MCF 10A (cell line): ENCODE measurements around the gene MAPKAPK5. TPM values are rescaled to one million over a fixed set of nuclear protein-coding genes. Genes with fewer than 3 reads are reported as not detected.
"Not testable (repeated sequence)": the region's sequence is repeated elsewhere in the genome, so short reads cannot be mapped to it uniquely, and the experiment has no call there.

Source experiments
- BruUV-seq: library from RNA; stranded (reverse); fragments of 400-500 nt; replicated peaks from 2 replicates; lab custom pipeline; 2021; lab: Mats Ljungman, UMichigan
- CTCF ChIA-PET: fragments of 300-600 bp; sonication (Branson Sonifier 250); formaldehyde crosslinking; extraction: SDS; loops from one replicate; lab custom pipeline; 2021; ENCODE audit warnings: antibody characterized with exemption, inconsistent platforms; lab: Yijun Ruan, JAX
- POLR2A ChIA-PET: fragments of 300-600, 350-650 bp; sonication (Branson Sonifier 250); formaldehyde crosslinking; extraction: SDS; loops from one replicate; lab custom pipeline; 2020; ENCODE audit warnings: antibody characterized with exemption, inconsistent platforms; lab: Yijun Ruan, JAX
- DNase-seq: peaks from one replicate; pipeline ENCODE4 v3.0.0-alpha.2; 2018; ENCODE audit not compliant: unreplicated experiment
- H3K27ac Mint-ChIP-seq: one replicate; pipeline ENCODE4 v1.8.0; 2022; ENCODE audit warnings: mild to moderate bottlenecking, low read depth, mixed read lengths; ENCODE audit not compliant: unreplicated experiment
- H3K27me3 Mint-ChIP-seq: one replicate; pipeline ENCODE4 v1.8.0; 2022; ENCODE audit warnings: mixed read lengths; ENCODE audit not compliant: insufficient read depth, unreplicated experiment
- H3K36me3 Mint-ChIP-seq: one replicate; pipeline ENCODE4 v1.8.0; 2022; ENCODE audit warnings: mild to moderate bottlenecking, moderate library complexity, mixed read lengths; ENCODE audit not compliant: insufficient read depth, unreplicated experiment
- H3K4me1 Mint-ChIP-seq: one replicate; pipeline ENCODE4 v1.8.0; 2022; ENCODE audit warnings: mixed read lengths; ENCODE audit not compliant: insufficient read depth, unreplicated experiment
- H3K4me3 Mint-ChIP-seq: one replicate; pipeline ENCODE4 v1.8.0; 2022; ENCODE audit warnings: mild to moderate bottlenecking, moderate library complexity, mixed read lengths; ENCODE audit not compliant: unreplicated experiment
- H3K9me3 Mint-ChIP-seq: one replicate; pipeline ENCODE4 v1.8.0; 2022; ENCODE audit warnings: mixed read lengths; ENCODE audit not compliant: unreplicated experiment
- CTCF ChIP-seq: fragments of 200-600 bp; IDR thresholded peaks from one replicate; pipeline ENCODE4 v1.8.0; 2022; ENCODE audit warnings: antibody characterized with exemption, mild to moderate bottlenecking; ENCODE audit not compliant: unreplicated experiment
- intact Hi-C: fragments of 100-400 bp; cut with micrococcal nuclease; formaldehyde crosslinking; loops from 2 replicates; pipeline ENCODE4 v1.14.1; 2022
- total RNA-seq: library from RNA; stranded (reverse); gene quantifications from 2 replicates; pipeline ENCODE4 v1.2.3, GENCODE V29; 2022

MAPKAPK5 gene
- total RNA-seq, 1 experiment from 2014 or later: 51.3 TPM

GRCh38 chr12:111806304-111806703, 35.7 kb upstream of the MAPKAPK5 start:
- no peaks in the 10 kb centered on the region for H3K4me1 Mint-ChIP-seq
- peaks cover 4% of the 10 kb centered on the region for H3K36me3 Mint-ChIP-seq
- H3K27me3 Mint-ChIP-seq: peaks cover 10% of the 10 kb centered on the region
- no peak overlapping the region for H3K27ac Mint-ChIP-seq
- CTCF ChIA-PET: interaction anchor here (0.6 to 0.7 kb wide), 2 partner anchors 9 to 115 kb away, joined by 3 read pairs; no protein-coding TSS in a partner anchor
- H3K9me3 Mint-ChIP-seq: no peaks in the 10 kb centered on the region
- POLR2A ChIA-PET: interaction anchor here (0.6 kb wide), 1 partner anchor 260 kb away, joined by 3 read pairs; no protein-coding TSS in a partner anchor
- TF ChIP-seq CTCF: no peak
- no peak for DNase-seq
- H3K4me3 Mint-ChIP-seq: no peak overlapping the region
- intact Hi-C loops: no loop called here
- BruUV-seq: no TSS peak

DNA sequence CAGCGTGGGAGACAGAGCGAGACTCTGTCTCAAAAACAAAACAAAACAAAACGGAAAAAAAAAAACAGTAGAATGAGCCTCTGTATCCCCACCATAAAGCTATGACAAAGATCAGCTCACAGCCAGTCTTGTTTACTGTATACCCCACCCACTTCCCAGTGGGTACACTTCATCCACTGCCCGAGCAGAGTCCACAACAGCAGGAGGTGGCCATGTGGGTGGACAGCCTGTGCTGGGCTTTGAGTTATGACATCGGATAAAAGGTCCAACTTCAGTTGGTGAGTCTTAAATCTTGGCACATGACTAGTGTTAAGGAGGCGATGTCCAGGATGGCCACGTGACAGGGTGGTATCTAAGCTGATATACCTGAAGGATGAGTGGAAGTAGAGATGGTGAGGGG, 34.8 kb upstream of the MAPKAPK5 start:
- ChIA-PET POLR2A (no interaction called here), CTCF (no interaction called here)
- Mint-ChIP-seq H3K36me3 (peaks cover 4% of the 10 kb centered on the region), H3K9me3 (no peaks in the 10 kb centered on the region), H3K4me3 (no peak overlapping the region), H3K4me1 (no peaks in the 10 kb centered on the region), H3K27ac (no peak overlapping the region), H3K27me3 (peaks cover 10% of the 10 kb centered on the region)
- no peak for TF ChIP-seq CTCF
- intact Hi-C loops: no loop called here
- DNase-seq: no peak
- no TSS peak for BruUV-seq

DNA sequence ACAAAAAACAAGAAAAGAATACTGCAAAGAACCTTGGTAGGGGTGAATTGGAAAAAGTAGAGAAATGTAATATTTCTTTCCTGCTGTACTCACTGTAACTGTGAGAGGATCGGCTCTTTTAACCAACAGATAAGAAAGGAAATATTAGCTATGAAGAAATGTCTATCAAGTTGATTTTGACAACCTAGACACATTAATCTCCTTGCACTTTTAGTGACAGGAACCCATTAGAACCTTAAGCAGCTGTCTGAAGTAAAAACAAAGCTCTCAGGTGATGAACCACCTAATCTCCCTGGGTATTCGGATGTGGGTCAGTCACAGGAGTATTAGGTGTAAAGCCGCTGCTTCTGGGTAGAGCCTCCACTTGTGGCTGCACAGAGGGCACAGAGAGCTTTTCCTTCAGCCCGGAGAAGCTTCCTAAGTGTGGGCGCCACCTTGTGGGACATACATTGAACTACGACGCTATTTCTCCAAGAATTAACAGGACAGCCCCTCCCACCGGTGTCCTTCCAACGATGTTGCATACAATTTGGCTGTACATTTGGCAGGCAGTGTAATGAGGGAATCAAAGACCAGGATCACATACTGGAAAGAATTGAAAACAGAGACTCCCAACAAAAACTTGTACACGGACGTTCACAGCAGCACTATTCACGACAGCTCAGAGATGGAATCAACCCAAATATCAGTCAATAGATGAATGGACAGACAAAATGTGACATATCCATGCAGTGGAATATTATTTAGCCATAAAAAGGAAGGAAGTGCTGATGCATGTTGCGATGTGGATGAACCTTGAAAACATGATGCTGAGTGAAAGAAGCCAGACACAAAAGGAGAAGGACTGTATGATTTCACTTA, 28.9 kb upstream of the MAPKAPK5 start:
- TF ChIP-seq CTCF: peak; percentile 77
- intact Hi-C loops: loop anchor here (1.0 to 2.0 kb wide), 2 partner anchors 60 to 126 kb away; partner anchors contain the start of gene ACAD10
- H3K36me3 Mint-ChIP-seq: peaks cover 4% of the 10 kb centered on the region
- no TSS peak for BruUV-seq
- H3K27me3 Mint-ChIP-seq: no peaks in the 10 kb centered on the region
- CTCF ChIA-PET: interaction anchor here (0.5 to 2.1 kb wide), 42 partner anchors 9 to 790 kb away, joined by 3 to 65 read pairs (median 5); partner anchors contain the start of genes ACAD10, ALDH2 and BRAP
- no peaks in the 10 kb centered on the region for H3K9me3 Mint-ChIP-seq
- DNase-seq: peak; percentile 91
- H3K4me3 Mint-ChIP-seq: no peak overlapping the region
- POLR2A ChIA-PET: interaction anchor here (0.7 to 3.2 kb wide), 14 partner anchors 22 to 127 kb away, joined by 3 to 17 read pairs (median 5); partner anchors contain the start of genes ACAD10, BRAP and MAPKAPK5
- H3K4me1 Mint-ChIP-seq: peaks cover 6% of the 10 kb centered on the region
- H3K27ac Mint-ChIP-seq: no peak overlapping the region

GRCh38 chr12:111816065-111816615, 25.9 kb upstream of the MAPKAPK5 start:
- no TSS peak for BruUV-seq
- Mint-ChIP-seq H3K9me3 (no peaks in the 10 kb centered on the region), H3K36me3 (no peaks in the 10 kb centered on the region), H3K4me3 (no peak overlapping the region), H3K4me1 (peaks cover 6% of the 10 kb centered on the region), H3K27ac (no peak overlapping the region), H3K27me3 (peaks cover 22% of the 10 kb centered on the region)
- intact Hi-C loops: no loop called here
- CTCF ChIA-PET: interaction anchor here (3.1 kb wide), 1 partner anchor 62 kb away, joined by 26 read pairs; no protein-coding TSS in a partner anchor
- DNase-seq: no peak
- POLR2A ChIA-PET: no interaction called here
- no peak for TF ChIP-seq CTCF

DNA sequence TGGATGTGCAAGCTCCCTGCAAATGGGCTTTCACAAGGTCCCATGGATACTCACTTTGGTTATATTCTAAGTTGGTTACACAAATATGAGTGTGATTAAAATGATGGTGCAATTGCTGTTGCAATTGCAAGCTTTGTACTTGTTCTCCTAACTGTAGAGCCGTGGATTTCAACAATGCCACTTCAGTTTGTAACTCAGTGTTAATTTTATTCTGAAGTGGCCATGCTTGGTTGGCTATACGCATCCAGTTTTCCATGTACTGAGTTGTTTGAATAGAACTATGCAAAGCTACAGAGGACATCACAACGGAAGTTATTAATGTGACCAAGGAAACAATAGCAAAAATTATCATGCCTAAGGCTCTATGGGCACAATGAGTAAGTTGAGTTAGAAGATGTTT, 25.1 kb upstream of the MAPKAPK5 start:
- ChIA-PET POLR2A (interaction anchor here (1.2 kb wide), 1 partner anchor 64 kb away, joined by 4 read pairs; no protein-coding TSS in a partner anchor), CTCF (interaction anchor here (0.6 to 3.1 kb wide), 3 partner anchors 63 to 149 kb away, joined by 3 to 26 read pairs (median 4); no protein-coding TSS in a partner anchor)
- DNase-seq, H3K36me3 Mint-ChIP-seq, BruUV-seq, H3K4me1 Mint-ChIP-seq, intact Hi-C loops, H3K27ac Mint-ChIP-seq, H3K9me3 Mint-ChIP-seq, H3K4me3 Mint-ChIP-seq: not testable (repeated sequence)
- H3K27me3 Mint-ChIP-seq: peaks cover 29% of the 10 kb centered on the region
